B cell (primary cell): ENCODE data around the gene CFAP90.

Source experiments
- CTCF ChIP-seq: fragments of 200-600 bp; IDR thresholded peaks from one replicate; pipeline ENCODE4 v1.8.0; 2022; ENCODE audit warnings: antibody characterized with exemption, mild to moderate bottlenecking
- EZH2 ChIP-seq: IDR thresholded peaks from 2 replicates; pipeline ENCODE4 v1.6.1; 2012; ENCODE audit warnings: borderline replicate concordance, low read depth, mild to moderate bottlenecking, moderate library complexity, low read length; ENCODE audit not compliant: insufficient read depth, poor library complexity, severe bottlenecking

GRCh38 chr5:7856855-7857254 is 5.9 kb upstream of the CFAP90 start:
- TF ChIP-seq CTCF (peak; percentile 23), EZH2 (no peak)
